T-helper 22 cell (primary cell): ENCODE measurements around the gene GOSR1.
"Not testable (repeated sequence)": the region's sequence is repeated elsewhere in the genome, so short reads cannot be mapped to it uniquely, and the experiment has no call there.

Experiments
- DNase-seq: peaks from one replicate; pipeline ENCODE4 v3.0.0-alpha.2; 2020; ENCODE audit warnings: low read depth

Gene GOSR1

GRCh38 chr17:30547778-30548573 lies 70.8 kb downstream of the GOSR1 start:
- no peak for DNase-seq

- not testable (repeated sequence) for DNase-seq
Observed at GRCh38 chr17:30549181-30549580, 72.0 kb downstream of the GOSR1 start.

- DNase-seq = no peak
Observed at GRCh38 chr17:30549864-30550511, 72.8 kb downstream of the GOSR1 start.

- no peak for DNase-seq
Observed at GRCh38 chr17:30550512-30551273, 73.5 kb downstream of the GOSR1 start.

- DNase-seq = not testable (repeated sequence)
Observed at GRCh38 chr17:30551274-30551995, 74.2 kb downstream of the GOSR1 start.

GRCh38 chr17:30551996-30552339 lies 74.8 kb downstream of the GOSR1 start:
- DNase-seq = no peak

- DNase-seq = no peak
Observed at GRCh38 chr17:30552994-30553566, 75.9 kb downstream of the GOSR1 start.

GRCh38 chr17:30553823-30554440 lies 76.7 kb downstream of the GOSR1 start:
- not testable (repeated sequence) for DNase-seq

GRCh38 chr17:30554839-30555751 lies 77.9 kb downstream of the GOSR1 start:
- DNase-seq = no peak

- DNase-seq = no peak
Observed at GRCh38 chr17:30555942-30556341, 78.7 kb downstream of the GOSR1 start.

GRCh38 chr17:30556374-30557332 lies 79.4 kb downstream of the GOSR1 start:
- DNase-seq = no peak

GRCh38 chr17:30557916-30558685 lies 80.9 kb downstream of the GOSR1 start:
- DNase-seq = no peak

GRCh38 chr17:30558686-30559545 lies 81.7 kb downstream of the GOSR1 start:
- DNase-seq = no peak

- DNase-seq = no peak
Observed at GRCh38 chr17:30559656-30560055, 82.4 kb downstream of the GOSR1 start.

GRCh38 chr17:30560117-30561026 lies 83.2 kb downstream of the GOSR1 start:
- DNase-seq = not testable (repeated sequence)

GRCh38 chr17:30561766-30562165 lies 84.6 kb downstream of the GOSR1 start:
- DNase-seq = not testable (repeated sequence)
